Neural cell (in vitro differentiated cells): ENCODE data around the gene ST6GALNAC4. TPM values are rescaled to one million over a fixed set of nuclear protein-coding genes. Genes with fewer than 3 reads are reported as not detected.
"Not testable (repeated sequence)": the region's sequence is repeated elsewhere in the genome, so short reads cannot be mapped to it uniquely, and the experiment has no call there.

Experiments used
- H2AFZ ChIP-seq: fragments of 200-600, 300-800 bp; sonication (generic), shearing (Covaris generic); 2 replicates; pipeline ENCODE4 v1.6.0; 2014; ENCODE audit warnings: low read depth, mild to moderate bottlenecking, antibody characterized with exemption, low read length, moderate library complexity
- H3F3A ChIP-seq: fragments of 200-600 bp; shearing (Covaris generic); 2 replicates; pipeline ENCODE4 v1.6.1; 2016; ENCODE audit warnings: mild to moderate bottlenecking, moderate library complexity, mixed read lengths, antibody characterized with exemption, low read length; ENCODE audit not compliant: insufficient read depth, poor library complexity, severe bottlenecking
- H3K27ac ChIP-seq: fragments of 200-600, 300-800 bp; sonication (generic), shearing (Covaris generic); 2 replicates; pipeline ENCODE4 v1.5.1; 2014; ENCODE audit warnings: mild to moderate bottlenecking, low read length, moderate library complexity
- H3K27me3 ChIP-seq: fragments of 300-800, 200-600 bp; sonication (generic), shearing (Covaris generic); 2 replicates; pipeline ENCODE4 v1.6.0; 2014; ENCODE audit warnings: mild to moderate bottlenecking, low read depth, low read length, moderate library complexity; ENCODE audit not compliant: insufficient read depth
- H3K36me3 ChIP-seq: fragments of 300-800, 200-600 bp; sonication (generic), shearing (Covaris generic); 2 replicates; pipeline ENCODE4 v1.5.1; 2014; ENCODE audit warnings: mild to moderate bottlenecking, antibody characterized with exemption, low read length, moderate library complexity; ENCODE audit not compliant: insufficient read depth
- H3K4me2 ChIP-seq: fragments of 300-800, 200-600 bp; sonication (generic), shearing (Covaris generic); 2 replicates; pipeline ENCODE4 v1.6.0; 2014; ENCODE audit warnings: mild to moderate bottlenecking, low read length
- H3K4me3 ChIP-seq: fragments of 300-800, 200-600 bp; sonication (generic), shearing (Covaris generic); 2 replicates; pipeline ENCODE4 v1.5.1; 2014; ENCODE audit warnings: mild to moderate bottlenecking, low read length, moderate library complexity
- H3K79me2 ChIP-seq: fragments of 200-600 bp; shearing (Covaris generic); replicated peaks from 2 replicates; pipeline ENCODE4 v1.6.0; 2014; ENCODE audit warnings: mild to moderate bottlenecking, low read length, moderate library complexity; ENCODE audit not compliant: insufficient read depth
- H3K9ac ChIP-seq: fragments of 300-800, 200-600 bp; sonication (generic), shearing (Covaris generic); 2 replicates; pipeline ENCODE4 v1.6.1; 2016; ENCODE audit warnings: mild to moderate bottlenecking, low read length, mixed read lengths
- H3K9me2 ChIP-seq: fragments of 200-600 bp; shearing (Covaris generic); 2 replicates; pipeline ENCODE4 v1.6.1; 2016; ENCODE audit warnings: mild to moderate bottlenecking, low read length, mixed read lengths; ENCODE audit not compliant: insufficient read depth
- H3K9me3 ChIP-seq: fragments of 200-600, 300-800 bp; sonication (generic), shearing (Covaris generic); 2 replicates; pipeline ENCODE4 v1.6.1; 2016; ENCODE audit warnings: mild to moderate bottlenecking, mixed run types, low read length, moderate library complexity, mixed read lengths
- H4K20me1 ChIP-seq: fragments of 200-600 bp; shearing (Covaris generic); 2 replicates; pipeline ENCODE4 v1.6.1; 2016; ENCODE audit warnings: mild to moderate bottlenecking, mixed run types; ENCODE audit not compliant: insufficient read depth
- EP300 ChIP-seq: fragments of 450-650 bp; conservative IDR thresholded peaks from 2 replicates; pipeline ENCODE4 v1.6.1; 2014; ENCODE audit warnings: antibody characterized with exemption, mild to moderate bottlenecking, moderate library complexity; ENCODE audit not compliant: poor library complexity, severe bottlenecking
- EZH2 ChIP-seq: fragments of 200-600, 300-800 bp; shearing (Covaris generic), sonication (generic); IDR thresholded peaks from 2 replicates; pipeline ENCODE4 v1.6.1; 2014; ENCODE audit warnings: antibody characterized with exemption, low read length, borderline replicate concordance, mild to moderate bottlenecking; ENCODE audit not compliant: insufficient read depth, poor library complexity, severe bottlenecking
- MXI1 ChIP-seq: fragments of 450-650 bp; conservative IDR thresholded peaks from 2 replicates; pipeline ENCODE4 v1.6.1; 2014; ENCODE audit warnings: antibody characterized with exemption, mild to moderate bottlenecking; ENCODE audit not compliant: poor library complexity, severe bottlenecking
- POLR2AphosphoS5 ChIP-seq: IDR thresholded peaks from 2 replicates; pipeline ENCODE4 v1.6.1; 2012
- RAD21 ChIP-seq: fragments of 450-650 bp; conservative IDR thresholded peaks from 2 replicates; pipeline ENCODE4 v1.6.1; 2014; ENCODE audit warnings: antibody characterized with exemption, mild to moderate bottlenecking, moderate library complexity
- REST ChIP-seq: IDR thresholded peaks from 2 replicates; pipeline ENCODE4 v1.6.1; 2012; ENCODE audit warnings: borderline replicate concordance
- SMC3 ChIP-seq: fragments of 450-650 bp; conservative IDR thresholded peaks from 2 replicates; pipeline ENCODE4 v1.6.1; 2014; ENCODE audit warnings: antibody characterized with exemption, mild to moderate bottlenecking, moderate library complexity; ENCODE audit not compliant: poor library complexity
- TAF1 ChIP-seq: IDR thresholded peaks from 2 replicates; pipeline ENCODE4 v1.6.1; 2012; ENCODE audit warnings: low read depth
- polyA plus RNA-seq: library from polyadenylated mRNA; depleted of rRNA; stranded (reverse); fragments of >200 nt; gene quantifications from 2 replicates; pipeline ENCODE4 v1.2.3, GENCODE V29; 2014
- TF ChIP-seq, protein P1 (sequence below): fragments of 450-650 bp; IDR thresholded peaks from 2 replicates; pipeline ENCODE4 v1.5.1; 2014; ENCODE audit warnings: antibody characterized with exemption, mild to moderate bottlenecking, moderate library complexity; ENCODE audit not compliant: poor library complexity, severe bottlenecking

Gene ST6GALNAC4
- polyA plus RNA-seq, 1 donor from 2014 or later: 5.9 TPM

DNA sequence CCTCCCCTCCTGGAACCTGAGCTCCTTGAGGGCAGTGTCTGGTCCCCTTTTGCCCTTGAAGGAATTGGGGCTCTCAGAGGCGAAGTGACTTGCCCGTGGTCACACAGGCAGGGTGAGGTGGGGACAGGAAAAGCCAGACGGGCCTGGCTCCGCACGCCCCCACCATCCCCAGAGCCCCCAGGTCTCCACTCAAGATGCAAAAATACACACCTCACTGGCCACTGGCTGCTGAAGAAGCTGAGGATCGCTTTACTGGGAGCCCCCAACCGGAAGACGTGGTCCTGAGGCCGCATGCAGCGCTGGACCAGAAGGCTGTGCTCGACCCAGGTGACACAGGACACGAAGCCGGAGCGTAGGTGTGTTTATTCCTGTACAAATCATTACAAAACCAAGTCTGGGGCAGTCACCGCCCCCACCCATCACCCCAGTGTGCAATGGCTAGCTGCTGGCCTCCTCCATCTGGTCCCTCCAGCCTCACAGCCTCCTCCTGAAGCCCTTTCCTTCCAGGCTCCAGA lies 31.8 kb downstream of the ST6GALNAC4 start:
- H3K9me3 ChIP-seq: no peaks in the 10 kb centered on the region
- H3K9me2 ChIP-seq: no peaks in the 10 kb centered on the region
- H3K4me3 ChIP-seq: no peak overlapping the region
- H2AFZ ChIP-seq: no peak overlapping the region
- H3K4me2 ChIP-seq: no peak overlapping the region
- H3K36me3 ChIP-seq: no peaks in the 10 kb centered on the region
- no peaks in the 10 kb centered on the region for H3F3A ChIP-seq
- TF ChIP-seq EP300: no peak
- TF ChIP-seq RAD21: no peak
- no peaks in the 10 kb centered on the region for H4K20me1 ChIP-seq
- H3K79me2 ChIP-seq: no peaks in the 10 kb centered on the region
- H3K27ac ChIP-seq: no peak overlapping the region
- no peaks in the 10 kb centered on the region for H3K27me3 ChIP-seq
- H3K9ac ChIP-seq: no peak overlapping the region

DNA sequence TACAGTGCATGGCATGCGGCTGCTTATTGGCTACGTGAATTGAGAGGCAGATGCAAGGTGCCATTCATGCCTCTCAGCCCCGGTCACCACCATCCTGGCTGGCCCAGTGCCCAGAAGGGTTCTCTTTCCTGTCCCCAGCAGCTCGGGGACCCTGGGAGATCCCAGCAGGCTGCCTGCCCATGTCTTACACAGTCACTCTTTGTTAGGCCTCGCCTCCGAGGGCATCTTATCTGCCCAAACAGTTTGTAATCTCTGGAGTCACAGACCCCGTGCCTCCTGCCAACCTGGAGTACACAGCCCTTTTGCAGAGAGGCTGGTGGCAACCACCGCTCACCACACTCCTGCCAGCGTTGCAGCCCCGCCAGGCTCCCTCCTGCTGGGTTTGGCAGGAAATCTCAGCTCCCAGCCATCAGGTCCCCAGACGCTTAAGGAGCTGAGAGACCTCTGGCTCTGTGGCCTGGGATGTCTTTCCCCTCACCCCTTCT lies 32.4 kb downstream of the ST6GALNAC4 start:
- H3K36me3 ChIP-seq: no peaks in the 10 kb centered on the region
- no peaks in the 10 kb centered on the region for H3K79me2 ChIP-seq
- TF ChIP-seq POLR2AphosphoS5 (no peak), SMC3 (no peak), MXI1 (no peak), TAF1 (no peak), EP300 (no peak)
- TF ChIP-seq, protein P1, sequence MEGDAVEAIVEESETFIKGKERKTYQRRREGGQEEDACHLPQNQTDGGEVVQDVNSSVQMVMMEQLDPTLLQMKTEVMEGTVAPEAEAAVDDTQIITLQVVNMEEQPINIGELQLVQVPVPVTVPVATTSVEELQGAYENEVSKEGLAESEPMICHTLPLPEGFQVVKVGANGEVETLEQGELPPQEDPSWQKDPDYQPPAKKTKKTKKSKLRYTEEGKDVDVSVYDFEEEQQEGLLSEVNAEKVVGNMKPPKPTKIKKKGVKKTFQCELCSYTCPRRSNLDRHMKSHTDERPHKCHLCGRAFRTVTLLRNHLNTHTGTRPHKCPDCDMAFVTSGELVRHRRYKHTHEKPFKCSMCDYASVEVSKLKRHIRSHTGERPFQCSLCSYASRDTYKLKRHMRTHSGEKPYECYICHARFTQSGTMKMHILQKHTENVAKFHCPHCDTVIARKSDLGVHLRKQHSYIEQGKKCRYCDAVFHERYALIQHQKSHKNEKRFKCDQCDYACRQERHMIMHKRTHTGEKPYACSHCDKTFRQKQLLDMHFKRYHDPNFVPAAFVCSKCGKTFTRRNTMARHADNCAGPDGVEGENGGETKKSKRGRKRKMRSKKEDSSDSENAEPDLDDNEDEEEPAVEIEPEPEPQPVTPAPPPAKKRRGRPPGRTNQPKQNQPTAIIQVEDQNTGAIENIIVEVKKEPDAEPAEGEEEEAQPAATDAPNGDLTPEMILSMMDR: no peak
- H3K9me2 ChIP-seq: no peaks in the 10 kb centered on the region
- H3K27ac ChIP-seq: no peak overlapping the region
- no peak overlapping the region for H3K4me3 ChIP-seq
- no peak overlapping the region for H3K4me2 ChIP-seq
- H3F3A ChIP-seq: no peaks in the 10 kb centered on the region
- no peak overlapping the region for H2AFZ ChIP-seq
- no peaks in the 10 kb centered on the region for H3K9me3 ChIP-seq
- H3K9ac ChIP-seq: no peak overlapping the region
- H4K20me1 ChIP-seq: no peaks in the 10 kb centered on the region
- H3K27me3 ChIP-seq: no peaks in the 10 kb centered on the region

DNA sequence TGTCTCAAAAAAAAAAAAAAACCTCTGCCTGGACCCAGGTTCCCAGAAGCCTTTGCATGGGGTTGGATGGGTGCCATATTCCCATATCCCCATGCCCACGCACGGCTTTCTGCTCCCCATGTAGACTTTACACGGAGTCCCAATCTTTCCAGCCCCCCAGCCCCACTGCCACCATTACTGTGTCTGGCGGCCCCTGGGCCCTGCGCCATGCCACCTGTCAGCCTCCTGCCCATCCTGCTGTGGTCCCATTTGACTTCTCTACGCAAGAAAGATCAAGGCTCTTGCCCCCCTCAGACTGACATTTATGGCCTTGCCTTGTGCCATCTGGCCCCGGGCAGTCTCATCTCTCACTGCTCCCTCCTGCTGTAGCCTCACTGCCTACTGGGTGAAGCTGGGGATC lies 32.9 kb downstream of the ST6GALNAC4 start:
- Histone ChIP-seq H3K4me3 (no peak overlapping the region), H3K9me3 (no peaks in the 10 kb centered on the region), H3K9ac (no peak overlapping the region), H3F3A (no peaks in the 10 kb centered on the region), H3K36me3 (no peaks in the 10 kb centered on the region), H3K4me2 (no peak overlapping the region), H2AFZ (no peak overlapping the region), H3K79me2 (no peaks in the 10 kb centered on the region), H3K9me2 (no peaks in the 10 kb centered on the region), H4K20me1 (no peaks in the 10 kb centered on the region), H3K27me3 (no peaks in the 10 kb centered on the region), H3K27ac (no peak overlapping the region)
- TF ChIP-seq REST (no peak), TAF1 (no peak), EP300 (no peak), POLR2AphosphoS5 (no peak), SMC3 (no peak), EZH2 (no peak), RAD21 (no peak), MXI1 (no peak)
- TF ChIP-seq, protein P1: no peak

DNA sequence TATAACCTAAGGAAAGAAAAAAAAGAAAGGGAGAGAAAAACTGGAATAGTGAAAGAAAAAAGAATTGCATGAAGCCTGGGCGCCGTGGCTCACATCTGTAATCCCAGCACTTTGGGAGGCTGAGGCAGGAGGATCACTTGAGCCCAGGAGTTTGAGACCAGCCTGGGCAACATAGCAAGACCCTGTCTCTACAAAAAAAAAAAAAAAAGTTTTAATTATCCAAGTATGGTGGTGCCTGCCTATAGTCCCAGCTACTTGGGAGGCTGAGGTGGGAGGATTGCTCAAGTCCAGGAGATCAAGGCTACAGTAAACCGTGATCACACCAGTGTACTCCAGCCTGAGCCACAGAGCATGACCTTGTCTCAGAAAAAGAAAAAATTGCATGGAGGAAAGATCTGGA lies 35.1 kb downstream of the ST6GALNAC4 start:
- not testable (repeated sequence) for H3K4me2 ChIP-seq, H3K9me2 ChIP-seq, H3K4me3 ChIP-seq, H3K36me3 ChIP-seq, H3K9me3 ChIP-seq, H3F3A ChIP-seq, H3K9ac ChIP-seq, H4K20me1 ChIP-seq, H3K27ac ChIP-seq, H3K79me2 ChIP-seq, H3K27me3 ChIP-seq, H2AFZ ChIP-seq
